NB4 (cell line): ENCODE data around the gene PELI2.

ENCODE experiments used
- MYC ChIP-seq: IDR thresholded peaks from 2 replicates; pipeline ENCODE4 v1.6.1; 2011; ENCODE audit warnings: low read depth, low read length
- POLR2A ChIP-seq: IDR thresholded peaks from 2 replicates; pipeline ENCODE4 v1.6.1; 2011; ENCODE audit warnings: mild to moderate bottlenecking; ENCODE audit not compliant: insufficient read length; ENCODE audit errors: extremely low read depth
- TF ChIP-seq, protein P1 (sequence below): IDR thresholded peaks from one replicate; pipeline ENCODE4 v1.5.1; 2012; ENCODE audit warnings: low read depth, low read length
- TF ChIP-seq, protein P2 (sequence below): IDR thresholded peaks from 2 replicates; pipeline ENCODE4 v1.6.1; 2011; ENCODE audit warnings: low read depth, low read length

DNA sequence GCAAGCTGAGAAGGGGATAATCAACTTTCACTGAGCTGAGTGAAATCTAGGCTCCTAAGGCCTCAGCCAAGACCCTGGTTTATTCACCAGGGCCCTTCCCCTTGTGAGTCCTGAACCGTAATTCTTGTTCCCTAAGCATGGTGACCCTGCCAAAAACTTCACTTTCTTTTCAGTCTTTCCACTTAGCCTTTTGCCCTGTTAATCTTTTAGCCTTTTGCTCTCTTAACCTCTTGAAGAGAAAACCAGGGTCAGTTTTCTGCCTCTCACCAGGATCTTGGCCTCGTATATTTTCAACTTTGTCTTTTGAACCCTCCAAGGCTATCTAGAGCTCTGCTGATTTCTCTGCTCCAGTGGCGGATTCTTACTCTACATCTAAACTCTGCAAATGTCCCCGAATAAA lies 191.0 kb downstream of the PELI2 start:
- TF ChIP-seq, protein P1, sequence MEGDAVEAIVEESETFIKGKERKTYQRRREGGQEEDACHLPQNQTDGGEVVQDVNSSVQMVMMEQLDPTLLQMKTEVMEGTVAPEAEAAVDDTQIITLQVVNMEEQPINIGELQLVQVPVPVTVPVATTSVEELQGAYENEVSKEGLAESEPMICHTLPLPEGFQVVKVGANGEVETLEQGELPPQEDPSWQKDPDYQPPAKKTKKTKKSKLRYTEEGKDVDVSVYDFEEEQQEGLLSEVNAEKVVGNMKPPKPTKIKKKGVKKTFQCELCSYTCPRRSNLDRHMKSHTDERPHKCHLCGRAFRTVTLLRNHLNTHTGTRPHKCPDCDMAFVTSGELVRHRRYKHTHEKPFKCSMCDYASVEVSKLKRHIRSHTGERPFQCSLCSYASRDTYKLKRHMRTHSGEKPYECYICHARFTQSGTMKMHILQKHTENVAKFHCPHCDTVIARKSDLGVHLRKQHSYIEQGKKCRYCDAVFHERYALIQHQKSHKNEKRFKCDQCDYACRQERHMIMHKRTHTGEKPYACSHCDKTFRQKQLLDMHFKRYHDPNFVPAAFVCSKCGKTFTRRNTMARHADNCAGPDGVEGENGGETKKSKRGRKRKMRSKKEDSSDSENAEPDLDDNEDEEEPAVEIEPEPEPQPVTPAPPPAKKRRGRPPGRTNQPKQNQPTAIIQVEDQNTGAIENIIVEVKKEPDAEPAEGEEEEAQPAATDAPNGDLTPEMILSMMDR = no peak
- TF ChIP-seq, protein P2, sequence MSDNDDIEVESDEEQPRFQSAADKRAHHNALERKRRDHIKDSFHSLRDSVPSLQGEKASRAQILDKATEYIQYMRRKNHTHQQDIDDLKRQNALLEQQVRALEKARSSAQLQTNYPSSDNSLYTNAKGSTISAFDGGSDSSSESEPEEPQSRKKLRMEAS = no peak
- TF ChIP-seq POLR2A (no peak), MYC (no peak)
